Heart left ventricle (tissue), 16 donors: ENCODE data around the gene FASTKD1. TPM values are rescaled to one million over a fixed set of nuclear protein-coding genes. Genes with fewer than 3 reads are reported as not detected.

ENCODE experiments used
- ATAC-seq, 4 donors: fragments of 200-7000 bp; cut with Tn5 transposase; one replicate each; pipeline ENCODE4 v1.9.1; 2020 to 2022; ENCODE audit warnings: moderate library complexity in 4 of 4, mild to moderate bottlenecking in 3 of 4, moderate number of reproducible peaks in 1 of 4
- DNase-seq, 5 donors: peaks; one replicate each; pipeline ENCODE4 v3.0.0-alpha.2; 2020
- H3K27ac ChIP-seq, 12 donors: fragments of 200-600 bp; sonication (generic) in 4 of 12; one replicate each; pipeline versions ENCODE4 v1.5.0 to v1.8.0; 2016 to 2022; ENCODE audit warnings: mild to moderate bottlenecking in 2 of 12
- H3K27me3 ChIP-seq, 9 donors: fragments of 200-600 bp; sonication (generic) in 2 of 9; one replicate each; pipeline versions ENCODE4 v1.5.1 to v1.8.0; 2016 to 2022; ENCODE audit warnings: mild to moderate bottlenecking in 3 of 9
- H3K36me3 ChIP-seq, 9 donors: fragments of 200-600 bp; sonication (generic) in 2 of 9; one replicate each; pipeline versions ENCODE4 v1.5.0 to v1.8.0; 2018 to 2022; ENCODE audit warnings: mild to moderate bottlenecking in 2 of 9
- H3K4me1 ChIP-seq, 12 donors: fragments of 200-600 bp; sonication (generic) in 4 of 12; one replicate each; pipeline versions ENCODE4 v1.5.0 to v1.8.0; 2016 to 2022; ENCODE audit warnings: mild to moderate bottlenecking in 3 of 12
- H3K4me3 ChIP-seq, 12 donors: fragments of 200-600 bp; sonication (generic) in 4 of 12; one replicate each; pipeline versions ENCODE4 v1.5.0 to v1.8.0; 2017 to 2022; ENCODE audit warnings: mild to moderate bottlenecking in 9 of 12, moderate library complexity in 4 of 12
- H3K9me3 ChIP-seq, 12 donors: fragments of 200-600 bp; sonication (generic) in 4 of 12; one replicate each; pipeline versions ENCODE4 v1.5.0 to v1.8.0; 2016 to 2022; ENCODE audit warnings: mild to moderate bottlenecking in 1 of 12
- POLR2A ChIP-seq, 2 donors: fragments of 450-650 bp; IDR thresholded peaks; one replicate each; pipeline ENCODE4 v1.6.1; 2017; ENCODE audit warnings: antibody characterized with exemption in 2 of 2, mild to moderate bottlenecking in 2 of 2, moderate library complexity in 2 of 2
- WGBS, 4 donors: extraction: QIAGEN DNeasy Blood & Tissue Kit in 2 of 4; methylation state at CpG; one replicate each; pipeline versions ENCODE4 v1.1.5 to v1.1.7; 2013 to 2018; 5-methylcytosine and 5-hydroxymethylcytosine counted together
- intact Hi-C, 10 donors: fragments of 100-400 bp; cut with DNase I; formaldehyde crosslinking; loops; one replicate each; pipeline versions ENCODE4 v1.11.1 to v1.14.2; 2022
- polyA plus RNA-seq, 2 donors: library from polyadenylated mRNA; stranded (reverse); fragments of 200-250 nt; gene quantifications; one replicate each; pipeline ENCODE4 v1.2.3, GENCODE V29; 2013
- total RNA-seq, 9 donors: library from RNA; depleted of rRNA in 2 of 9; stranded (reverse); fragments of >200 nt in 2 of 9; fragmentation: NEBNext Ultra II Directional in 3 of 9; extraction: Animal tissue kit (Norgen Biotek cat#: 25700) in 3 of 9; gene quantifications; one replicate each; pipeline versions ENCODE4 v1.1.0 to v1.2.4, GENCODE V29; 2016 to 2023
- TF ChIP-seq, protein P1 (sequence below), 12 donors: fragments of 200-600 bp; sonication (generic) in 4 of 12; IDR thresholded peaks; one replicate each; pipeline versions ENCODE4 v1.5.0 to v1.8.0; 2018 to 2022; ENCODE audit warnings: antibody characterized with exemption in 12 of 12, mild to moderate bottlenecking in 5 of 12
- donor health status: ischemic (EF 13 %, LVEDD 7.1; RV severe dilation, severe dysfunction).
- donor health status: healthy with polysubstance abuse.
- donor health status: DM: no; HTN: yes; CAD: no.
- donor health status: DM: no; HTN: no; CAD: no.
- donor health status: ischemic (EF 25% LVEDD 6.9; RV normal size, moderate dysfunction).
- donor health status: ischemic (EF 25% LVEDD 5.7; RV mildly dilated, moderate dysfunction).
- donor health status: healthy.
- donor health status: DM: yes; HTN: yes; CAD: no.
- donor health status: ischemic (EF 35%, LVEDD 5.7; RV mildly dilated, moderate dysfunction).
- donor health status: nonischemic (EF 11% LVEDD 7.7; RV severe dilation, severe dysfunction).
- donor health status: DM: yes; HTN: yes; CAD: no.
- donor health status: PGD.
- donor health status: ischemic (EF 29% LVEDD 5.4; RV normal size, mild dysfunction).
- donor health status: nonischemic (EF 23%, LVEDD 6.1; RV moderate dilation, normal function).

FASTKD1 gene
- total and polyA plus RNA-seq, 11 donors: 25.3 to 154 (median 69.4) TPM

DNA sequence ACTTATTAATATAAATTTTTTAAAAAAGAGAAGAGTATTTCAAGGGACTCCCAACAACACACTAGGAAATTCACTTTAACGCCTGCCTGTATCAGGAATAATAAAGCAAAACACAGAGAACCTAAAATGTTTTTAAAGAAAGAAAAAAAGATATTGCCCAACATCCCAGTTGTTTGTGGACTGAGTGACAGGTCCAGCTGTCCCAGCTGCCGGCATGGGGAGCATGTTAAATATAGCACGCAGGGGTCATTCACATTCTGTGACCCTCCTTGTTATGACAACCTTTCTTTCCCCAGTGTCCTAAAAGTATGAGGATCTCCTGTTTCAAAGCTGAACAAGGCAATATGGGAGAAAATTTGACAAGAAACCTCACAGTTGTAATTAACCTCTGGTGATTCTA is 59.7 kb downstream of the FASTKD1 start:
- WGBS, 4 donors: 36 to 45% (median 40%) methylated on average over 3 of the region's 3 CpGs
- peaks cover 0 to 14% (median 2%) of the 10 kb centered on the region in 9 donors for H3K36me3 ChIP-seq
- H3K4me3 ChIP-seq: peak overlapping the region in 1 of 12 donors; percentile 5
- no peaks in the 10 kb centered on the region for H3K27me3 ChIP-seq
- peaks cover 0 to 26% (median 4%) of the 10 kb centered on the region in 12 donors for H3K4me1 ChIP-seq
- no peak for TF ChIP-seq POLR2A (IDR thresholded peaks at IDR 0.05)
- TF ChIP-seq, protein P1, sequence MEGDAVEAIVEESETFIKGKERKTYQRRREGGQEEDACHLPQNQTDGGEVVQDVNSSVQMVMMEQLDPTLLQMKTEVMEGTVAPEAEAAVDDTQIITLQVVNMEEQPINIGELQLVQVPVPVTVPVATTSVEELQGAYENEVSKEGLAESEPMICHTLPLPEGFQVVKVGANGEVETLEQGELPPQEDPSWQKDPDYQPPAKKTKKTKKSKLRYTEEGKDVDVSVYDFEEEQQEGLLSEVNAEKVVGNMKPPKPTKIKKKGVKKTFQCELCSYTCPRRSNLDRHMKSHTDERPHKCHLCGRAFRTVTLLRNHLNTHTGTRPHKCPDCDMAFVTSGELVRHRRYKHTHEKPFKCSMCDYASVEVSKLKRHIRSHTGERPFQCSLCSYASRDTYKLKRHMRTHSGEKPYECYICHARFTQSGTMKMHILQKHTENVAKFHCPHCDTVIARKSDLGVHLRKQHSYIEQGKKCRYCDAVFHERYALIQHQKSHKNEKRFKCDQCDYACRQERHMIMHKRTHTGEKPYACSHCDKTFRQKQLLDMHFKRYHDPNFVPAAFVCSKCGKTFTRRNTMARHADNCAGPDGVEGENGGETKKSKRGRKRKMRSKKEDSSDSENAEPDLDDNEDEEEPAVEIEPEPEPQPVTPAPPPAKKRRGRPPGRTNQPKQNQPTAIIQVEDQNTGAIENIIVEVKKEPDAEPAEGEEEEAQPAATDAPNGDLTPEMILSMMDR (IDR thresholded peaks at IDR 0.05): no peak
- peak in 2 of 5 donors; percentile 26 to 58 for DNase-seq
- intact Hi-C loops: no loop called here
- no peaks in the 10 kb centered on the region for H3K9me3 ChIP-seq
- H3K27ac ChIP-seq: peak overlapping the region in 9 of 12 donors; percentile 3 to 83 (median 33)
- peak in 3 of 4 donors; percentile 62 to 68 (median 65) for ATAC-seq

DNA sequence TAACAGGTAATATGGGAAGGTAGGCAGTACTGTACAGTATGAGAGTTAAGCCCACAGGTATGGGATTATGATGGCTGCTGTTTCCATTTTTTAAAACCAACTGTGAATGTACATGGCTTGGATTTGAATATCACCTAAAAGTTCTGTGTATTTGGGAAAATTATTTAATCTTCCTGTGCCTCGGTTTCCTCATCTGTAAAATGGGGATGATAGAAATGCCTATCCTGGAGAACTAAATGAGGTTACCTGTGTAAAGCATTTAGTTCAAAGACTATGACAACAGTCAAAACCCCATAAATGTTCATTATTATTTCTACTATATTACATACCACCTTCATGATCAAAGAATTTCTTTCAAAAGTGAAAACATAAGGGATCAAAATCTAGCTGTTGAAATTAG is 60.6 kb downstream of the FASTKD1 start:
- Histone ChIP-seq H3K27me3 (no peaks in the 10 kb centered on the region), H3K36me3 (peaks cover 0 to 7% (median 0%) of the 10 kb centered on the region in 9 donors), H3K9me3 (no peaks in the 10 kb centered on the region), H3K4me3 (peak overlapping the region in 5 of 12 donors; percentile 38 to 52 (median 47)), H3K27ac (peak overlapping the region in 10 of 12 donors; percentile 34 to 83 (median 60)), H3K4me1 (peaks cover 0 to 27% (median 5%) of the 10 kb centered on the region in 12 donors)
- DNase-seq (no peak), ATAC-seq (no peak)
- intact Hi-C loops: no loop called here
- 95 to 100% (median 99%) methylated on average over 1 of the region's 1 CpG for WGBS, 4 donors
- no peak for TF ChIP-seq POLR2A (IDR thresholded peaks at IDR 0.05)
- TF ChIP-seq, protein P1 (IDR thresholded peaks at IDR 0.05): no peak

DNA sequence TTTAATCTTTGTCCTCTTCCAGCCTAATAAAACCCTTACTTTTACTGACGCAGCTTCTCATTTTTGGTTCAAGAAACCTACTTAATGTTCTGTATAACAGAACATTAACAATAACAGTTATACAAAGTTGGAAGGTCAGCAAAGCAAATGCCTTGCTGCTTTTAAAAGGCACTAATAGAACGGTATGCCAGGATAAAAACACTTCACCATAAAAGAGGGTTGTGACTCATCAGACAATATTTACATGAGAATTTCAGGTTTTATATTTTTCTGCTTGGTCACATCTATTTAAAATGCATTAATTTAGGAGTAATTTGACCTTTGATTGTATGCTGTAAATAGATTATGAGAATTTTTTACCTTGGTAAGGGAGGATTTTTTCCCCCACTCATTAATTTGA is 61.1 kb downstream of the FASTKD1 start:
- intact Hi-C loops: no loop called here
- WGBS, 4 donors: 53 to 66% (median 59%) methylated on average over 2 of the region's 2 CpGs
- TF ChIP-seq, protein P1 (IDR thresholded peaks at IDR 0.05): no peak
- TF ChIP-seq POLR2A (IDR thresholded peaks at IDR 0.05): no peak
- DNase-seq: no peak
- peak overlapping the region in 10 of 12 donors; percentile 34 to 83 (median 60) for H3K27ac ChIP-seq
- peak overlapping the region in 10 of 12 donors; percentile 38 to 54 (median 46) for H3K4me3 ChIP-seq
- H3K27me3 ChIP-seq: no peaks in the 10 kb centered on the region
- H3K36me3 ChIP-seq: peaks cover 0 to 4% (median 0%) of the 10 kb centered on the region in 9 donors
- ATAC-seq: no peak
- H3K9me3 ChIP-seq: no peaks in the 10 kb centered on the region
- H3K4me1 ChIP-seq: peaks cover 0 to 27% (median 6%) of the 10 kb centered on the region in 12 donors

DNA sequence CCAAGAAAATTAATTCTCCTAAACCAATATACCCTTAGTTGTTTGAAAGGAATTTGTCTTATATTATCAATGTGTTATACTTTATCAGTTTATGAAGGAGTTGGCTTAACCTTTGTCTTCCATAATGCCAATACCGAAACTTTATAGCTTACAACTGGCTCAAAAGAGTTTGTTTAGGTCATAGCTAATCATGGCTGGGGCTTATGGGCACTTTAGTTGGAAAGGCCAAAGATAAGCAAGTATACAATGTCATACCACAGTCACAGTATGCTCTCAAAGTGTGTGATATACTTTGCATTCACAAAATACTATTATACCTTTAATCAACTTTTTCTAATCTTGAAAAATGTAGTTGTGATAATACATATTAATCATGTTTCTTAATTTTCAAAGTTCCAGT is 61.8 kb downstream of the FASTKD1 start:
- WGBS, 4 donors: 59 to 63% (median 60%) methylated on average over 1 of the region's 1 CpG
- H3K27ac ChIP-seq: peak overlapping the region in 11 of 12 donors; percentile 7 to 83 (median 58)
- TF ChIP-seq, protein P1 (IDR thresholded peaks at IDR 0.05): no peak
- TF ChIP-seq POLR2A (IDR thresholded peaks at IDR 0.05): no peak
- DNase-seq: no peak
- no peaks in the 10 kb centered on the region for H3K9me3 ChIP-seq
- peaks cover 0 to 4% (median 0%) of the 10 kb centered on the region in 9 donors for H3K36me3 ChIP-seq
- intact Hi-C loops: no loop called here
- peak in 2 of 4 donors; percentile 24 to 40 for ATAC-seq
- H3K4me1 ChIP-seq: peaks cover 0 to 27% (median 7%) of the 10 kb centered on the region in 12 donors
- H3K27me3 ChIP-seq: no peaks in the 10 kb centered on the region
- H3K4me3 ChIP-seq: peak overlapping the region in 10 of 12 donors; percentile 38 to 54 (median 46)
